Nephron (organoid): ENCODE data around the gene CCDC85B.
A peak's percentile ranks its signal among the peaks of the same experiment; 100 is the strongest.
"Not testable (repeated sequence)": the region's sequence is repeated elsewhere in the genome, so short reads cannot be mapped to it uniquely, and the experiment has no call there.

Experiments used
- H3K27ac Mint-ChIP-seq, 3 experiments: 2 replicates each; pipeline ENCODE4 v1.8.0; 2020; ENCODE audit warnings: mixed read lengths in 3 of 3, mild to moderate bottlenecking in 2 of 3, moderate library complexity in 1 of 3
- H3K27me3 Mint-ChIP-seq: 2 replicates; pipeline ENCODE4 v1.8.0; 2021; ENCODE audit warnings: low read depth, mild to moderate bottlenecking, moderate library complexity, mixed read lengths
- H3K36me3 Mint-ChIP-seq: 2 replicates; pipeline ENCODE4 v1.8.0; 2020; ENCODE audit warnings: low read depth, mixed read lengths
- H3K4me1 Mint-ChIP-seq: 2 replicates; pipeline ENCODE4 v1.8.0; 2020; ENCODE audit warnings: mixed read lengths
- H3K4me3 Mint-ChIP-seq, 3 experiments: 2 replicates each; pipeline ENCODE4 v1.8.0; 2020; ENCODE audit warnings: mild to moderate bottlenecking in 3 of 3, mixed read lengths in 3 of 3, moderate library complexity in 2 of 3
- H3K9me3 Mint-ChIP-seq: 2 replicates; pipeline ENCODE4 v1.8.0; 2020; ENCODE audit warnings: mixed read lengths
- CTCF ChIP-seq, 3 experiments: fragments of 200-600 bp; sonication (generic); IDR thresholded peaks; one replicate each; pipeline ENCODE4 v1.5.0; 2021; ENCODE audit warnings: antibody characterized with exemption in 3 of 3; ENCODE audit not compliant: unreplicated experiment in 3 of 3

The CCDC85B gene

DNA sequence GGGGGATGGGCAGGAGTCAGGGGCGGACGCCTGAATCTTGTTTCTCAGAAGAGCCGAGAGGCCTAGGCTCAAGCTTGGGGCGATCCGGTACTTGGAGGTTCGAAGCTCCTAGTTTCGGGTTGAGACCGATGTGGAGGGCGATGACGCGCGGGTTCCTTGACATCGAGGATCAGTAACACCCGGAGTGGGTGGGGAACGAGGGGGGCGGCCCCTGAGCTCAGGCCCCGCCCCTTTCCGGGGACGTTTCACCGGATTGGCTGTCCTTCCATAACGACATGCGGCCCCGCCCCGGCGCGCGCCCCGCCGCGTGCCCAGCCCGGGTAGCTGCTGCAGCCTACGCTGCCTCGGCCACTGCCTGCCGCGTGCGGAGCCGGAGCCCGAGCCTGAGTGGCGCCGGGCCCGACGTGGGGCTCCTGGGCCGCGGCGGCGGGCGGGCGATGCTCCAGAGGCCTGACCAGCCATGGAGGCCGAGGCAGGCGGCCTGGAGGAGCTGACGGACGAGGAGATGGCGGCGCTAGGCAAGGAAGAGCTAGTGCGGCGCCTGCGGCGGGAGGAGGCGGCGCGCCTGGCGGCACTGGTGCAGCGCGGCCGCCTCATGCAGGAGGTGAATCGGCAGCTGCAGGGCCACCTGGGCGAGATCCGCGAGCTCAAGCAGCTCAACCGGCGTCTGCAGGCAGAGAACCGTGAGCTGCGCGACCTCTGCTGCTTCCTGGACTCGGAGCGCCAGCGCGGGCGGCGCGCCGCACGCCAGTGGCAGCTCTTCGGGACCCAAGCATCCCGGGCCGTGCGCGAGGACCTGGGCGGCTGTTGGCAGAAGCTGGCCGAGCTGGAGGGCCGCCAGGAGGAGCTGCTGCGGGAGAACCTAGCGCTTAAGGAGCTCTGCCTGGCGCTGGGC lies at the start of gene CCDC85B:
TSS of gene CCDC85B (plus strand) at position 350 of the 895 bp plus-strand sequence. CDS start at position 461, 111 bp downstream.
- peaks cover 7% of the 10 kb centered on the region for H3K36me3 Mint-ChIP-seq
- H3K27me3 Mint-ChIP-seq = peaks cover 14% of the 10 kb centered on the region
- peak within 1 kb of the TSS; percentile 92 to 98 (median 97) for H3K27ac Mint-ChIP-seq
- peak within 1 kb of the TSS; percentile 88 to 92 (median 90) for H3K4me3 Mint-ChIP-seq
- TF ChIP-seq CTCF (IDR thresholded peaks at IDR 0.05; ENCODE audit: unreplicated experiment in 3 of 3) = peak in 2 of 3 experiments; percentile 14 to 46
- no peaks in the 10 kb centered on the region for H3K9me3 Mint-ChIP-seq
- peaks cover 42% of the 10 kb centered on the region for H3K4me1 Mint-ChIP-seq

- no peaks in the 10 kb centered on the region for H3K36me3 Mint-ChIP-seq
- no peaks in the 10 kb centered on the region for H3K27me3 Mint-ChIP-seq
- TF ChIP-seq CTCF (IDR thresholded peaks at IDR 0.05; ENCODE audit: unreplicated experiment in 3 of 3) = no peak
- H3K9me3 Mint-ChIP-seq = no peaks in the 10 kb centered on the region
- no peaks in the 10 kb centered on the region for H3K4me1 Mint-ChIP-seq
- no peak overlapping the region for H3K4me3 Mint-ChIP-seq
- H3K27ac Mint-ChIP-seq = no peak overlapping the region
Observed at GRCh38 chr11:65842144-65842543, 48.3 kb upstream of the CCDC85B start.

GRCh38 chr11:65843811-65844210 lies 46.7 kb upstream of the CCDC85B start:
- no peak overlapping the region for H3K4me3 Mint-ChIP-seq
- no peak overlapping the region for H3K27ac Mint-ChIP-seq
- no peak for TF ChIP-seq CTCF (IDR thresholded peaks at IDR 0.05; ENCODE audit: unreplicated experiment in 3 of 3)
- no peaks in the 10 kb centered on the region for H3K36me3 Mint-ChIP-seq
- H3K27me3 Mint-ChIP-seq = no peaks in the 10 kb centered on the region
- no peaks in the 10 kb centered on the region for H3K4me1 Mint-ChIP-seq
- no peaks in the 10 kb centered on the region for H3K9me3 Mint-ChIP-seq

- no peaks in the 10 kb centered on the region for H3K36me3 Mint-ChIP-seq
- H3K9me3 Mint-ChIP-seq = no peaks in the 10 kb centered on the region
- H3K27me3 Mint-ChIP-seq = no peaks in the 10 kb centered on the region
- no peak for TF ChIP-seq CTCF (IDR thresholded peaks at IDR 0.05; ENCODE audit: unreplicated experiment in 3 of 3)
- H3K4me3 Mint-ChIP-seq = no peak overlapping the region
- no peak overlapping the region for H3K27ac Mint-ChIP-seq
- no peaks in the 10 kb centered on the region for H3K4me1 Mint-ChIP-seq
Observed at GRCh38 chr11:65844231-65844872, 46.1 kb upstream of the CCDC85B start.

DNA sequence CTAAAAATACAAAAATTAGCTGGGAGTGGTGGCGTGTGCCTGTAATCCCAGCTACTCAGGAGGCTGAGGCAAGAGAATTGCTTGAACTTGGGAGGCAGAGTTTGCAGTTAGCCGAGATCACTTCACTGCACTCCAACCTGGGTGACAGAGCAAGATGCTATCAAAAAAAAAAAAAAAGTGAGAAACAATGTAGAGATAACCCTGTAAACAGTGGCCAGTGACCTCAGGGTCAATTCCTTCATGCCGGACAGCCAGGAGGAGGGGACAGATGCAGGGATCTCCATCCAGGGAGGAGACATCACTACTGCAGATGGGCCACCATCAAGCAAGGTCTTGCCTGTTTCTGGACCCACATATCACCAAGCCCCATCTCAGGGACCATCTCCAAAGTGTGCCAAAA lies 42.7 kb upstream of the CCDC85B start:
- no peak overlapping the region for H3K27ac Mint-ChIP-seq
- no peak overlapping the region for H3K4me3 Mint-ChIP-seq
- H3K9me3 Mint-ChIP-seq = no peaks in the 10 kb centered on the region
- H3K4me1 Mint-ChIP-seq = no peaks in the 10 kb centered on the region
- peaks cover 10% of the 10 kb centered on the region for H3K36me3 Mint-ChIP-seq
- no peaks in the 10 kb centered on the region for H3K27me3 Mint-ChIP-seq
- TF ChIP-seq CTCF (IDR thresholded peaks at IDR 0.05; ENCODE audit: unreplicated experiment in 3 of 3) = no peak

DNA sequence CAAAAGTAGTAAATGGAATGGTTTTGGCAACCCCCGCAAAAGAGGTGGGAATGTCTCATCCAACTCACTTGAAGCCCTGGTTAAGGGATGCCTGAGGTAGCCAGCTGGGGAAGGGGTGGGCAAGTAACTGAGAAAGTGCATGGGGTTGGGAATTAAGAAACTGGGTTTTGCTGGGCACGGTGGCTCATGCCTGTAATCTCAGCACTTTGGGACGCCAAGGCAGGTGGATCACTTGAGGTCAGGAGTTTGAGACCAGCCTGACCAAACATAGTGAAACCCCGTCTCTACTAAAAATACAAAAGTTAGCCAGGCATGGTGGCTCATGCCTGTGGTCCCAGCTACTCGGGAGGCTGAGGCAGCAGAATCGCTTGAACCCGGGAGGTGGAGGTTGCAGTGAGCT lies 41.8 kb upstream of the CCDC85B start:
- not testable (repeated sequence) for H3K27me3 Mint-ChIP-seq, H3K9me3 Mint-ChIP-seq, H3K27ac Mint-ChIP-seq, H3K4me1 Mint-ChIP-seq, H3K4me3 Mint-ChIP-seq
- peaks cover 16% of the 10 kb centered on the region for H3K36me3 Mint-ChIP-seq
